HG03457 (cell line): ENCODE results near the gene AHCYL2.
"Not testable (repeated sequence)": the region's sequence is repeated elsewhere in the genome, so short reads cannot be mapped to it uniquely, and the experiment has no call there.

Experiments used
- ATAC-seq: cut with Tn5 transposase; IDR thresholded peaks from one replicate; pipeline ENCODE4 v1.9.1; 2021; ENCODE audit warnings: moderate number of reproducible peaks; ENCODE audit not compliant: unreplicated experiment

Gene AHCYL2

GRCh38 chr7:129412501-129412900, 187.7 kb downstream of the AHCYL2 start:
- ATAC-seq: no peak

GRCh38 chr7:129417073-129417472, 192.2 kb downstream of the AHCYL2 start:
- ATAC-seq: no peak

- ATAC-seq: no peak
Measured at GRCh38 chr7:129421717-129422250, 197.0 kb downstream of the AHCYL2 start.

- no peak for ATAC-seq
Measured at GRCh38 chr7:129422727-129423126, 197.9 kb downstream of the AHCYL2 start.

GRCh38 chr7:129423700-129424410, 199.0 kb downstream of the AHCYL2 start:
- ATAC-seq: no peak

- no peak for ATAC-seq
Measured at GRCh38 chr7:129426482-129426881, 201.7 kb downstream of the AHCYL2 start.

- no peak for ATAC-seq
Measured at GRCh38 chr7:129427526-129428045, 202.8 kb downstream of the AHCYL2 start.

- no peak for ATAC-seq
Measured at GRCh38 chr7:129431911-129432643, 207.2 kb downstream of the AHCYL2 start.

- peak; percentile 91 for ATAC-seq
Measured at GRCh38 chr7:129433847-129434674, 209.2 kb downstream of the AHCYL2 start, which contains the start of gene STRIP2. Gene STRIP2, plus strand, starts transcription at chr7:129434432. Its CDS starts 41 bp downstream, at chr7:129434473.

- no peak for ATAC-seq
Measured at GRCh38 chr7:129434675-129435318, 210.0 kb downstream of the AHCYL2 start.

- ATAC-seq: no peak
Measured at GRCh38 chr7:129435414-129435829, 210.6 kb downstream of the AHCYL2 start.

- ATAC-seq: no peak
Measured at GRCh38 chr7:129436335-129436923, 211.6 kb downstream of the AHCYL2 start.

GRCh38 chr7:129437190-129437589, 212.4 kb downstream of the AHCYL2 start:
- no peak for ATAC-seq

- no peak for ATAC-seq
Measured at GRCh38 chr7:129438281-129438838, 213.5 kb downstream of the AHCYL2 start.

GRCh38 chr7:129438839-129439651, 214.2 kb downstream of the AHCYL2 start:
- ATAC-seq: no peak

- ATAC-seq: no peak
Measured at GRCh38 chr7:129439963-129440625, 215.3 kb downstream of the AHCYL2 start.

GRCh38 chr7:129443612-129444011, 218.8 kb downstream of the AHCYL2 start:
- ATAC-seq: no peak

- not testable (repeated sequence) for ATAC-seq
Measured at GRCh38 chr7:129444776-129445175, 219.9 kb downstream of the AHCYL2 start.
